ENCODE results near the gene ALG8.
"Not testable (repeated sequence)": the region's sequence is repeated elsewhere in the genome, so short reads cannot be mapped to it uniquely, and the experiment has no call there.

ALG8 gene

DNA sequence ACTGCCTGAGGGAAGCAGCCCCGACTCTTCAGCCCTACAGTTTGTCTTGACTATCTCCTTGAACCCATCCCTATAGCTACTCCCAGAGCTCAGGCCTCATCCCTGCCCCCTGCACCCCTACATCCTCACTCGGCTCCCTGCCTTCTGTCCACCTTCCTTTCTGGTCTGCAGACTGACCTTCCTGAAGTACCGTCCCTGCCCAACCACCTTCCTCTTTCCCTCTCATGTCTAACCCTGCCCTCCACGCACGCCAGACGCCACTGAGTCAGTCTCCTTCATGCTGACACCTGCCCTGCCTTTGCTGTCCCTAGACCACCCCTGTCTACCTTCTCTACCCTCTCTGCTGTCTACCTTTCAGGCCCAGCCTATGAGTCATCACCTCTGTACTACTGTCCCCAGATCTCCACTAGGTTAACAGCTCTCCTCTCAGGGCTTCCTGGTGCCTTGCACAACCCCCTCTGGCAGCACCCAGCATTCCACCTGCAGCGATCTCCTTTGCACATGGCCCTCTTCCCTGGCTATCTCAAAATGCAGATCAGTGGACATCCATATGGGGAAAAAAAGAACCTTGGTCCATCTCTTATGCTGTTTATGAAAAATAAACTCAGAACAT, 40.1 kb upstream of the ALG8 start:
- H3K4me3 ChIP-seq (ENCODE audit: low read length): no peak overlapping the region
- TF ChIP-seq, protein P1, sequence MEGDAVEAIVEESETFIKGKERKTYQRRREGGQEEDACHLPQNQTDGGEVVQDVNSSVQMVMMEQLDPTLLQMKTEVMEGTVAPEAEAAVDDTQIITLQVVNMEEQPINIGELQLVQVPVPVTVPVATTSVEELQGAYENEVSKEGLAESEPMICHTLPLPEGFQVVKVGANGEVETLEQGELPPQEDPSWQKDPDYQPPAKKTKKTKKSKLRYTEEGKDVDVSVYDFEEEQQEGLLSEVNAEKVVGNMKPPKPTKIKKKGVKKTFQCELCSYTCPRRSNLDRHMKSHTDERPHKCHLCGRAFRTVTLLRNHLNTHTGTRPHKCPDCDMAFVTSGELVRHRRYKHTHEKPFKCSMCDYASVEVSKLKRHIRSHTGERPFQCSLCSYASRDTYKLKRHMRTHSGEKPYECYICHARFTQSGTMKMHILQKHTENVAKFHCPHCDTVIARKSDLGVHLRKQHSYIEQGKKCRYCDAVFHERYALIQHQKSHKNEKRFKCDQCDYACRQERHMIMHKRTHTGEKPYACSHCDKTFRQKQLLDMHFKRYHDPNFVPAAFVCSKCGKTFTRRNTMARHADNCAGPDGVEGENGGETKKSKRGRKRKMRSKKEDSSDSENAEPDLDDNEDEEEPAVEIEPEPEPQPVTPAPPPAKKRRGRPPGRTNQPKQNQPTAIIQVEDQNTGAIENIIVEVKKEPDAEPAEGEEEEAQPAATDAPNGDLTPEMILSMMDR (IDR thresholded peaks at IDR 0.05; ENCODE audit: insufficient read depth, low read depth, low read length, missing control alignments): no peak
- DNase-seq (ENCODE audit: low read depth): peak; percentile 51

DNA sequence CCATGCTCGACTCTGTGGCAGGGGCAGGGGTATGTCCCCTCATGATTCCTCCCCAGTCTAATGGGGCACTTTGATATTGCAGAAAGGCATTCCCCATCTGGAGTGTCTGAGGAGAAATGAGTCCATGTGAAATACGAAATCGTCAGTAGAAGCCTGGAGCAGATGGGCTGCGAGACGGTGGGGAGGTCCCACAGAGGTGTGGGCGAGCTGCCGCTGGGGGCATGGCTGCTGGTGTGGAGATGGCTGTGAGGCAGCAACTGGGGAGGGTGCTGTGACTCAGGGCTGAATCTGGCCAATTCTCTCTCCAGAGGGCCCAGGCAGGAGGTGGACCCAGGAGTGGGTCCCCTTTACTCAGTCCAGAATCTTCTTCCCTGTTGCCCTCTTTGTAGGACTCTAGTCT, 37.8 kb upstream of the ALG8 start:
- TF ChIP-seq, protein P1 (IDR thresholded peaks at IDR 0.05; ENCODE audit: insufficient read depth, low read depth, low read length, missing control alignments): no peak
- H3K4me3 ChIP-seq (ENCODE audit: low read length): no peak overlapping the region
- DNase-seq (ENCODE audit: low read depth): no peak

DNA sequence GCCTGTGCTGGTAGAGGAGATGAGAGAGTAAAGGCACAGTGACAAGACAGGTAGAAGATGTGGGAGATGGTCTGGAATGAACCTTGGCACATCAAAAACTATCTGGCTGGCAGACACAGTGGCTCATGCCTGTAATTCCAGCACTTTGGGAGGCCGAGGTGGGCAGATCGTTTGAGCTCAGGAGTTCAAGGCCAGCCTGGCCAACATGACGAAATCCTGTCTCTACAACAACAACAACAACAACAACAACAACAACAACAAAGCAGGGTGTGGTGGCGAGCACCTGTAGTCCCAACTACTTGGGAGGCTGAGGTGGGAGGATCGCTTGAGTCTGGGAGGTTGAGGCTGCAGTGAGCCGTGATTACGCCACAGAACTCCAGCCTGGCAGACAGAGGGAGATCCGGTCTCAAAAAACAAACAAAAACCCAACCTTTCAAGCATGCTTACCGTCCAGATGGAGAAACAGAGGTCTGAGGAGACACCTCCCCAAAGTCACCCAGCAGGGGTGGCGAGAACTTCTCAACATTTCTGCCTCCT, 37.2 kb upstream of the ALG8 start:
- TF ChIP-seq, protein P1 (IDR thresholded peaks at IDR 0.05; ENCODE audit: insufficient read depth, low read depth, low read length, missing control alignments): no peak
- no peak overlapping the region for H3K4me3 ChIP-seq (ENCODE audit: low read length)
- DNase-seq (ENCODE audit: low read depth): no peak

DNA sequence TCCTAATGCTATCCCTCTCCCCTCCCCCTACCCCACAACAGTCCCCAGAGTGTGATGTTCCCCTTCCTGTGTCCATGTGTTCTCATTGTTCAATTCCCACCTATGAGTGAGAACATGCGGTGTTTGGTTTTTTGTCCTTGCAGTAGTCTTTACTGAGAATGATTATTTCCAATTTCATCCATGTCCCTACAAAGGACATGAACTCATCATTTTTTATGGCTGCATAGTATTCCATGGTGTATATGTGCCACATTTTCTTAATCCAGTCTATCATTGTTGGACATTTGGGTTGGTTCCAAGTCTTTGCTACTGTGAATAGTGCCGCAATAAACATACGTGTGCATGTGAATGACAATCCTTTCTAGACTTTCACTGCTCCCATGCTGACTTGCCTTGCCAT, 36.4 kb upstream of the ALG8 start:
- DNase-seq (ENCODE audit: low read depth); H3K4me3 ChIP-seq (ENCODE audit: low read length): not testable (repeated sequence)

DNA sequence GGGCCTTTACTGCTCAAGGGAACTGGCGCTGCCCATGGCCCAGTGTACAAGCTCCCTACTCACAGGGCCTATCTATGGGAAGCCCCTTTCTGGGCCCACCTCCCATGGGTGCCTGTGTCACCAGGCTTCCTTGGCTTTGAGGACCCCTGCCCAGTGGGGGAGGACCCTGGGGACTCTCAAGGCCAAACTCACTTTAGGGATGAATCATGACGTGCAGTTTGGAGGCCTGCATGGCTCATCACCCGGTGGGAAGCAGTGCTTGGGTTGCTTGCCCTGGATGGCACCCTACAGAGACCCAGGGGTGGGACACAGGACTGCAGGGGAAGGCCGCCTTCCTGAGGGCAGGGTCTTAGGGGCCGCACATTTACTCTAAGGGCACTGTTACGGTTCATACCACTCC, 32.5 kb upstream of the ALG8 start:
- TF ChIP-seq, protein P1 (IDR thresholded peaks at IDR 0.05; ENCODE audit: insufficient read depth, low read depth, low read length, missing control alignments): no peak

DNA sequence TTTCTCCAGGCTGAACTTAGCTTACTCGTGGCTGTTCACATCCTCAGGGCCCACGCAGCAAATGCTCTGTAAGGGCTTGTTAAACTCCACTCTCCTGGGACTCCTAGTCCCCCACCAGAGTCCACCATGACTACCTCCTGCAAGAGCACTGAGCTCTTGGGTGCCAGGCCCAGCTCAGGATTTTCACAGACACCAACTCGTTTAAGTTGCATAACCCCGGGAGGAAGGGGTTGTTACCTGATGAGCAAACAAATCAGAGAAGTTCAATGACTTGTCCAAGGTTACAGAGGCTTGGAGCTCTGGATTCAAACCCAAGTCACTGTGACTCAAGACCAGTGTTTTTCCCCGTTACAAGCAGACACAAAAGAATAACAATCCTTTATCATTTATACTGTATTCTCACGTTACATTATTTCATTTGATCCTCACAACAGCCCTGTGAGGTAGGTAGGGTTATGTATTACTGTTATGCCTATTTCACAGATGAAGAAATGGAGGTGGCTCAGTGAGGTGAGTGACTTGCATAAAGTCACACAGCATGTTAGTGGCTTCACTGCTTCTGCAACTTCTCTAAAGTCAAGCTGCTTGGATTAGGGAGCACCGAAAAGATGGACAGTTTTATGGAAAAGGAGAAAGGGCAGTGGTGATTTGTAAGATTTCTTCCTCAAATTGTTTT, 31.6 kb upstream of the ALG8 start:
- DNase-seq (ENCODE audit: low read depth): no peak
- H3K4me3 ChIP-seq (ENCODE audit: low read length): no peak overlapping the region
- TF ChIP-seq, protein P1 (IDR thresholded peaks at IDR 0.05; ENCODE audit: insufficient read depth, low read depth, low read length, missing control alignments): no peak

More for the DNA sequence above, 32.5 kb upstream of the ALG8 start:
- H3K4me3 ChIP-seq (ENCODE audit: low read length): no peak overlapping the region
- DNase-seq (ENCODE audit: low read depth): no peak

DNA sequence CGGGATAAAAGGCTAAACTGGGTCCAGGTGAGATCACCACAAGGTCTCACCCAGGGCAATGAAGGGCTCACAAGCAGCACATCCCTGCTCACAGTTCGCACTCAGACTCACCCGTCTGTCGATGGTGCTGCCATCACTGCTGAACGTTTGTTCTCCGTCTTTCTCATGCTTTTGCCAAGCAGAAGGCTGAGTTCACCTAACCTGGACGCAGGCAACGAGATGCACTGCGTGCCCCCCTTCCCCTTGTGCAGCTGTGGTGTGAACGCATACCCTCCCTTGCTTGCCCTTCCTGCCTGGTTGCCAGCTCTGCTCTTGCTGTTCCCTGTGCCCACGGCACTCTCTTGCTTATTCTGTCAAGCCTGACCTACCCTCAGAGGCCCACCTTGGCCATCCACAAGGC, 31.0 kb upstream of the ALG8 start:
- TF ChIP-seq, protein P1 (IDR thresholded peaks at IDR 0.05; ENCODE audit: insufficient read depth, low read depth, low read length, missing control alignments): no peak
- DNase-seq (ENCODE audit: low read depth): no peak
- H3K4me3 ChIP-seq (ENCODE audit: low read length): no peak overlapping the region

All from epithelial cell of esophagus (primary cell).